DND-41 (cell line): Measurements from ENCODE around the gene ATP1A3.

Experiments used
- EZH2 ChIP-seq: IDR thresholded peaks from 3 replicates; pipeline ENCODE4 v1.6.1; 2012; ENCODE audit warnings: borderline replicate concordance, low read depth, mild to moderate bottlenecking, moderate library complexity, low read length, inconsistent platforms; ENCODE audit not compliant: severe bottlenecking
- TF ChIP-seq, protein P1 (sequence below): IDR thresholded peaks from 2 replicates; pipeline ENCODE4 v1.5.1; 2012; ENCODE audit warnings: borderline replicate concordance, low read length, moderate library complexity, mild to moderate bottlenecking; ENCODE audit not compliant: poor library complexity, severe bottlenecking; ENCODE audit errors: extremely low read depth

DNA sequence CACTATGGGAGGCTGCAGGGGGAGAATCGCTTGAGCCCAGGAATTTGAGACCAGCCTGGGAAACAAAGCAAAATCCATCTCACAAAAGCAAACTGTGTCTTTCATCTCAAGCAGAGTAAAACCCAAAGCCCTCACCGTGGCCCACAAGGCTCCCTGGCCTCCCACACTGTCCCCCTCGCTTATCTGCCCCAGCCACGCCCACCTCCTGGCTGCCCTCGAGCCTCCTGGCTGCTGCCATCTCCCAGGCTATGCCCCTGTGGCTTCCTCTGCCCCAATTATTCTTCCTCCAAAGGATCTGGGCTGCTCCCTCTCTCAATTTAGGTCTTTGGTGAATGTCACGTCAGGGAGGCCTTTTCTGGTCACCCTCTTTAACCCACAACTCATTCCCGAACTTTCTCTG is 38.5 kb downstream of the ATP1A3 start:
- TF ChIP-seq, protein P1, sequence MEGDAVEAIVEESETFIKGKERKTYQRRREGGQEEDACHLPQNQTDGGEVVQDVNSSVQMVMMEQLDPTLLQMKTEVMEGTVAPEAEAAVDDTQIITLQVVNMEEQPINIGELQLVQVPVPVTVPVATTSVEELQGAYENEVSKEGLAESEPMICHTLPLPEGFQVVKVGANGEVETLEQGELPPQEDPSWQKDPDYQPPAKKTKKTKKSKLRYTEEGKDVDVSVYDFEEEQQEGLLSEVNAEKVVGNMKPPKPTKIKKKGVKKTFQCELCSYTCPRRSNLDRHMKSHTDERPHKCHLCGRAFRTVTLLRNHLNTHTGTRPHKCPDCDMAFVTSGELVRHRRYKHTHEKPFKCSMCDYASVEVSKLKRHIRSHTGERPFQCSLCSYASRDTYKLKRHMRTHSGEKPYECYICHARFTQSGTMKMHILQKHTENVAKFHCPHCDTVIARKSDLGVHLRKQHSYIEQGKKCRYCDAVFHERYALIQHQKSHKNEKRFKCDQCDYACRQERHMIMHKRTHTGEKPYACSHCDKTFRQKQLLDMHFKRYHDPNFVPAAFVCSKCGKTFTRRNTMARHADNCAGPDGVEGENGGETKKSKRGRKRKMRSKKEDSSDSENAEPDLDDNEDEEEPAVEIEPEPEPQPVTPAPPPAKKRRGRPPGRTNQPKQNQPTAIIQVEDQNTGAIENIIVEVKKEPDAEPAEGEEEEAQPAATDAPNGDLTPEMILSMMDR = no peak
- no peak for TF ChIP-seq EZH2
